COLO829 (cell line): ENCODE data around the gene ZSCAN30.

Source experiments
- DNase-seq: peaks from one replicate; pipeline ENCODE4 v3.0.0; 2012; ENCODE audit warnings: low spot score

The ZSCAN30 gene

DNA sequence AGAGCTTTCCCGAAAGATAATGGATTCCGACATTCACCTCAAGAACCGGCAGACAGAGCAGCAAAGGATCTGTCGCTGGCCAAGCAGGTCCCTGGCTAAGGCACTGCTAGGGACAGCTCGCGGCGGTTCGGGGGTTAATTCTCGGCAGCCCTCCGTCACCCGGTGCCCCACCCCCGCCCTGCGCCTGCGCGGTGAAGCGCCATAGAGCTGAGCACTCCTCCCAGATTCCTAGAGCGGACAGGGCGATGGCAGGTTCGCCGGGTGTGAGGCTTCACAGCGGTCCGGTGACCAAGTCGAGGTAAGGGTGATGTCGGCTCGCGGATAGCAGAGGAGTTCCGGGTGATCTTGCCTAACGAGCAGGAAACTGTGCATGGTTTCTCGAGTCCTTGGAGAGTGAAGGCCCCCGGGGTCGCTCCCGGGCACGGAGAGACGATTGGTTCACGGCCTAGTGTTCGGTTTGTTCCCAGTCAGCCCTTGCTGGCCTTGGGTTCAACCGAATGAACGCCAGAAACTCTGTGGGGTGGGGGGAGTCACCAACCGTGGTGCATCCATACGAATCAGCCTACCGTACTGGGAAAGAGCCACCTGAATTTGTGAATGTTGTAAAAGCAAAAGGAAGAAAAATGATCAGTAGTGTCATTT, at the start of gene ZSCAN30:
ZSCAN30 (minus strand) TSS at position 136 of the 642 bp plus-strand sequence. CDS start 25,877 bp downstream, outside the sequence.
- peak; percentile 97 for DNase-seq

DNA sequence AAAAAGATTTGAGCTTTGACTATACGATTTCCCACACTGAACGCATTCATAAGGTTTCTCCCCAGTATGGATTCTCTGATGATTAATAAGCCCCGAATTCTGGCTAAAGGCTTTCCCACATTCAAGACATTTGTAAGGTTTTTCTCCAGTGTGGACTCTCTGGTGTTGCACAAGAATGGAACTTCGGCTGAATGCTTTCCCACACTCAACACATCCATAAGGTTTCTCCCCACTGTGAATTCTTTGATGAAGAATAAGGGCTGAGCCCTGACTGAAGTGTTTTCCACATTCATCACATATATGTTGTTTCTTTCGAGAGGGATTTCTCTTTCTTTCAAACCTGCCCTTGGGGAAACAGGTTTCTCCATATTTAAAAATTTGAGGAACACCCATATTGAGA, 47.3 kb upstream of the ZSCAN30 start:
- DNase-seq: no peak

DNA sequence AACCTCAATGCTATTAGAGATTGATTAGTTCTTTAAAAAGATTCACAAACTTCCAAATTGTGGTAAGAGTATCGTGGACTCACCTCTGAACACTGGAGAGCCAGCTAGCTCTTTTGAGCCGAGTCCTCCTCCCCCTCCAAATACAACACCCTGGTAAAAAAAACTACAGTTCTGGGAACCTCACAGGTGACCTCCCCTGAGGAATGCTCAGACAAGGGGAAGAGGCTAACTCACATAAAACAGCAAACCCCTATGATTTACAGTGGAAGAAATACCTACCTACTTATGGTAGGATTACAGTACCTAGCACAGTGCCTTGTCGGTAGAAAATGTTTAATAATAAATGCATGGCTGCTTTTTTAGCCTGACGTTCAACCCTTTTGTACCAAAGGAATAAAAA, 45.8 kb upstream of the ZSCAN30 start:
- no peak for DNase-seq

DNA sequence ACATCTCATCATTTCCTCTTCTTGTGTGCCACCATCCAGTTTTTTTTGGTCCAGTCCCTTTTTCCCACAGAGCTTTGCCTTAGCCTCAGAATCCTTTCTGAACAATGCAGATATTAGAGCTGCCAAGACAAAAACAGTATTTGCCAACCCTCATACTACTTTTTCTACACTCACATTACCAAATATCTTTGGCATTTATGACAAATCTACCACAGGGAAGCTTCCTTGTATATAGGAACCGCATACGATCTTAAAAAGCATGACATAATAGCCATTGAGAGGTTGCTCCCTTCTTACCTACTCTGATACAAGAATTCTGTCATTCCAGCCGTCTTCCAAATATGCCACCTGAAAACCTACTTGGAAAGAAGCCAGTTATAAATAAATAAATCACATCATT, 44.8 kb upstream of the ZSCAN30 start:
- no peak for DNase-seq

DNA sequence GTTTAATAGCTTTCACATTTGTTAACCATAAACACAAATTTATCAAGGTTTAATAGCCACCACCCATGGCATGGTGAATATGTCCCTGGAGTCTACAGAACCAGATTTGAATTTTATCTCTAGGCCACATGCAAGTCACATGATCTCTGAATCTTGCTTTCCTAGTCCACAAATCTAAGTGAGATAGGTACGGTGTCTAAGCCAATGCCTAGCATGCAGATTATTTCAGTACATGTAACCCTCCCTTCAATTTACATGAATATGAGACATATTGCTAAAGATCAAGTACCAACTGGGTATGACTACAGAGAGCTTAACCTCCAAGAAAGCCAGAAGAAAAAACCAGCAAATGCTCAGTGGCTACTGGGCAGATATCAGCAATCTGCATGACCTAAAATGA, 44.2 kb upstream of the ZSCAN30 start:
- no peak for DNase-seq

DNA sequence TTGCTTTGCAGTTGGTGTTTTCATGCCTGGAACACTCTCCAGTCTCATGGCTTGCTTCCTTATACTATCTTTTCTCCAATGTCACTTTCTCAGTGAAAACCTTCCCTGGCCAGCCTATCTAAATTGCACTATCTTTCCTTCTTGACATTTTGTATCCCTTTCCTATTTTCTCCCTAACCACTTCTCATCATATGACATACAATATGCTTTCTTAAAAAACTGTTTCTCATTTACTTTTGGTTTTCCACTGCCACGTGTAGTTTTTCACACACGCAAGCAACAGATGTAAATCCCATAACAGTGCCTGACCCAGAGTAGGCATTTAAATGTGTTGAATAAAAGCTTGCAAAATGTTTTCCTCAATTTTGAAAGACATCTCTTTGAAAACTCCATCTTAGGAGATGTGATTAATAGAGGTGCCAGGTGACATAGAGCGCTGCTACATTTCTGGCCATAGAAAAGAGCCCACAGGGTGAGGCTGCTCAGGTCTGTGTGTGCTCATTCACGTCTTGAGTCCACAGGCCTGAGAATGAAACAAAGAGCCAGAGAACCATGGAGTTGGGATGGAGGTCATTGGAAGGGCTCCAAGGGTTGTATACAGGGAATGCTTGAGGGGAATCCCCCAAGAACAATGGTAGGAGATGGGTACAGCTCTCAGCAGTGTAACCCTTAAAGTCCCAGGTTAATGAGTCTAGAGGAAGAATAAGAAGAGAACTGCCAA, 41.5 kb upstream of the ZSCAN30 start:
- DNase-seq: no peak

DNA sequence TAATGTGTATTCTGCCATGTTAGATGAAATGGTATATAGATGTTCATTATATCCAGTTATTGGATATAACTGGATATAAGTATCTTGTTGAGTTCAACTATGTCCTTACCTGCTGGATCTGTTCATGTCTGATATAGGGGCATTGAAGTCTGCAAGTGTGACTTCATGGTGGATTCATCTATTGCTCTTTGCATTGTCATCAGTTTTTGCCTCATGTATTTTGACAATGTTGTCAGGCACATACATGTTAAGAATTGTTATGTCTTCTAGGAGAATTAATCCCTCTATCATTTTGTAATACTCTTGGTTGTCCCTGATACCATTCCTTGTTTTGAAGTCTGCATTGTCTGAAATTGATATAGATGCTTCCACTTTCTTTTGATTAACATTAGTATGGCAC, 38.8 kb upstream of the ZSCAN30 start:
- no peak for DNase-seq

DNA sequence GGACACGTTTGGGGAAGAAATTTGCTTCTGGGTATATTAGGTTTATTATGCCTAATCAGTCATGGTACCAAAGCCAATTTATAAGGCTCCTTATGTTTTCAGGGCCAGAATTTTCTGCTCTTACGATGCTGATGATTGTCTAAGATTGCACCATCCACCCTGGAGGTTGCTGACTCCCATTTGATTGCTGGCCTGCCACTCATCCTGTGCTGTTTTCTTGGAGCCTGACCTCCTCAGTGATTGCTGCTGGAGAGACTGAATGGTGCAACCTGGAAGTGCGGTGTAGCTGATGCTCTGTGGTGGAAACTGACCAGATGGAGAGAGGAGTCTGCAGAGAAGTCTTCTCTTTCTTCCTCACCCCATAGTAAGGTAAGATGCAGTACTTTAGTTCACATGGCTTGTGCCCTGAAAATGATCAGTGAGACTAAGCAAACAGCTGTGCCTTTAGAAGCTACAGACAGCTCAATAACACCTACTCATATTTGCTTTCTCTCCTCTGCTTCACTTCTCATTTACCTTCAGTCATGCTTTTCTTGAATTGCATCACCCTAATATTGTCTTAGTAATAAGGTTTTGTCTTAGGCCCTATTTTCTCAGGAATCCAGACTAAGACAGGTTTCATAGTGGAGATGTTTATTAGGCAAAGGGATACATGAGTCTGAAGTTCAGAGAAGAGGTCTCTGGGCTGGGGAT, 36.8 kb upstream of the ZSCAN30 start:
- no peak for DNase-seq

DNA sequence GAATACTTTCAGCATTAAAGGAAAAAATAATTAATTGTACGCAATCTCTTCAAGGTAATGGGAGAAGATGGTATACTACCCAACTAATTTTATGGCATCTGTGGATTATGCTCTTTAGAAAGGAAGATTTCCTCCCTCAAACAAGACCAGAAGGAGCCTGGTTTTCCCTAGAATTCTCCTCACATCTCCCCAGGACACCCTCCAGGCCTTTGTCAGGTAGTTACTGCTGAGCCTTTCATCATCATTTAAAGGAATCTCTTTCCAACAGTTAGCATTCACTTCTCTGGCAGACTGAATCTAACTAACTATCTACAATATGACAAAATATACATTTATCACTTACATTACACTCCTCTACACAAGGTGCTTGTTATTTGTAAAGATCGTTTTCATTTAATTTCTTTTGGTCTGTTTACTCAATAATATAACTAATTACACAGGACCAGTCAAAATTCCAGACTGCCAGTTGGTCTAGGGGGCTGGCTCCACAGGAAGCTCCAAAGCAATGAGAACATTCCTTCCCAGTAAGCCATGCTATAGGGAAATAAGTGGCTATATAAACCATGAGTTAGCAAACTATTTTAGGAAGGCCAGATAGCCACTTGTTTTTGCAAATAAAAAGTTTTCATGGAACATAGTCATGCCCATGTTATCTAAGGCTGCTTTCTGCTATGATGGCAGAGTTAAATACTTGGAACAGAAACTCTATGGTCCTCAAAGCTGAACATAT, 35.1 kb upstream of the ZSCAN30 start:
- DNase-seq: no peak

DNA sequence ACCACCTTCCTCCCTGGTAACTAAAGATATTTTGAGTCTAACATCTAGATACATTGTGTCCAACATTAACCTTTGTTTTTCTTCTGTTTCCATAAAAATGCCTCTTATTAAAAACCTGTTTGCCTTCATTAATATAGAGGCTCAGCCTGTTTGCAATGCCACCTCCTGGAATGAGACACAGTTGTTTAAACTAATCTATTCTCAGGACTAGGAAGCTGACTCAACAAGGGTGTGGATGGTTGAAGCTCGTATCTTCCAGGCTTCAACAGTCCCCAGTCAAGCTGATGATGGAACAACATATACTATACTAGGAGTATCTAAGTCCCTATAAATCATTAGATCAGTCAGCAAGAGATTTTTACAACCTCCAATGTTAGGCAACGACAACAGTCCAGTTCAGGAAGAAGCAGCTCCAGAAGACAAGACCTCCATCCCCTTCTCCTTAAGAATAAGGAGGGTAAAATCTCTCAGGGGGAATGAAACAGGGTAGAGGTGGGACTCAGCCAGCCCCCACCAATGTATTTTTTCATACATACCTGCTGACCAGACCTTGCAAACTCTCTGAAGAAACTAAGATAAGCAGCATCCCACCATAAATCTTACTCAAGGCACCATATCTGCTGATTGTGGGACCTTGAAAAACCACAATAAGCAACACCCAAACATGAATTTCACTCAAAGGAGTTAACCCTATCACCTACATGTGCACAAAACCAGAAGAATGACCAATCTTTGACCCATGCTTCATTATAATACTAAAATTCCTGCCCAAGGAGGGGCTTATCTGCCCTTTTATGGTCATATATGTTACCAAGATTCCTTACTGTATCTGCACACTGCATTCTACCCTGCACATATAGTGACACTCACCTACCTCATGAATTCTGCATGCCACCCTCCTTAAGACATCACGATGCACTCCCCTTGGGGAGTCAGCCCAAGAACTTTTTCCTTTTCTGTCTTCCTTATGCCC, 32.7 kb upstream of the ZSCAN30 start:
- no peak for DNase-seq

DNA sequence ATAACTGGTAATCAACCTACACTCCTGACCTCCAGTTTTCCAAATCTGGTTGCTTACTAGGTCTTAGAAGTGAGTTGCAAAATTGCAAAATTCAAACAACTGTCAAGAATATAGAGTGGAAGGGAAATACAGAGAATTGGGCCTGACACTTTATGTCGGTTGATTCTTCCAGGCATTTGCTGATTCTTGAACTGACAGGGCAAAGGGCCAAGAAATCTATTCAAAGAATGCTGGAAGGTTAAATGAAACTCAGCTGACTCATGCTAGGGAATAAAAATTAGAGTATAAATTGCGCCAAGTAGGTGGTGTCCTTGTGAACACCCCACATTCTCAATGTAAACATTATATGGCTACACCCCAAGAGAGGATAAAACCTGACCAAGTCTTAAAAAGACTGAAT, 21.5 kb upstream of the ZSCAN30 start:
- DNase-seq: no peak

DNA sequence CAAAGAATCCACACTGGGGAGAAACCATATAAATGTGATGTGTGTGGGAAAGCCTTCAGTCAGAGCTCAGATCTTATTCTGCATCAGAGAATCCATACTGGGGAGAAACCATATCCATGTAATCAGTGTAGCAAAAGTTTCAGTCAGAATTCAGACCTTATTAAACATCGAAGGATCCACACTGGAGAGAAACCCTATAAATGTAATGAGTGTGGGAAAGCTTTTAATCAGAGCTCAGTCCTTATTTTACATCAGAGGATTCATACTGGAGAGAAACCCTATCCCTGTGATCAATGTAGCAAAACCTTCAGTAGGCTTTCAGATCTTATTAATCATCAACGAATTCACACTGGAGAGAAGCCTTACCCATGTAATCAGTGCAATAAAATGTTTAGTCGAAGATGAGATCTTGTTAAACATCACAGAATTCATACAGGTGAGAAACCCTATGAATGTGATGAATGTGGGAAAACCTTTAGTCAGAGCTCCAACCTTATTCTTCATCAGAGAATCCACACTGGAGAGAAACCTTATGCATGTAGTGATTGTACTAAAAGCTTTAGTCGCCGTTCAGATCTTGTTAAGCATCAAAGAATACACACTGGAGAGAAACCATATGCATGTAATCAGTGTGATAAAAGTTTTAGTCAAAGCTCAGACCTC, 16.7 kb upstream of the ZSCAN30 start:
- no peak for DNase-seq

DNA sequence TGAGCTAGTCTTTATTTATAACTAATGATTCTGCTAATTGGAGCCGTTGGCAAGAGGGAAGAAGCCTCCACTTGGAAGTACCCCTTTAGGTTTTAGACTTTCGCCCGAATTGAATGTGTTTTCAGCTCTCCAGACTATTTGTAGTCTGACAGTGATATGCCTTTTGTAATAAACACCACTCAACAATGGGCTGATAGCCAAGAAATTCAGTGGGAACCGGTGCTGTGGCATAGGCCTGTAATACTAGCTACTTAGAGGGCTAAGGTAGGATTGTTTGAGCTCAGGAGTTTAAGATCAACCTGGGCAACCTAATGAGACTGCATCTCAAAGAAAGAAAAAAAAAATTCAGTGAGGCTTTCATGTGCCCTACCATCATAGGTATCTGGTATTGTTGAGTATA, 13.6 kb upstream of the ZSCAN30 start:
- DNase-seq: no peak

DNA sequence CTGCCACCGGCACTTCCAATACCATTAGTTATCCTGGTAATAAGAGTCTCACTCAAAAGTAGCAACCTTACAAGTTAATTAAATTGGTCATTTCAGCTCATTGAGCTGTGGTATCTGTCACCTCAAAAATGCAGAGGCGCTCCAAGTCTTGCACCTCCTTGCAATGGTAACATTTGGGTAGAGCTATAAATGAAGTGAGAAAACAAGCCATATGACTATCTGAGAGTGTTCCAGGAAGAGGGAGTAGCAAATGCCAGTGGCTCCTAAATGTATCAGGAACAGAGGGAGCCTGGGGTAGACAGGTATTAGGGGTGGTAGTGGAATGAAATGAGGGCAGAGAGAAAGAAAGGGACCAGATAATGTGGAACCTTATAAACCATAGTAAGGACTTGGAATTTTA, 6.0 kb upstream of the ZSCAN30 start:
- DNase-seq: no peak

DNA sequence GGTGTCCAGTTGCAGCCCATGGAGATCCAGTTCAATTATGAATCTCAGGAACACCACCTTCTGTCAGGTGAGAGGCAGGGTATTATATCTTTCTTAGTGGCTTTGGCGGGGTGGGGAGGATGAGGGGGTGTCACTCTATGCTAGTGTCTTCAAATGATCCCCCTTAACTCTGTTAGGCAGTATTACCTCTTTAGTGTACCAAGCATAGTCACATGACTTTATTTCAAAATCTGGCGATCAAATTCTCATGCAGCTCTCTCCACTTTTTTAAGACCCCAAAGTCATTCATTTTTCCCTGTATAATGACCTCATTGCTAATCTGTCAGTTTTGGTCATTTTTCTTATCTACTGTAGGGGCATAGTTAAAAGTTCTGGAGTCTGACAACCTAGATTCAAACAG, 1.1 kb upstream of the ZSCAN30 start:
- no peak for DNase-seq

DNA sequence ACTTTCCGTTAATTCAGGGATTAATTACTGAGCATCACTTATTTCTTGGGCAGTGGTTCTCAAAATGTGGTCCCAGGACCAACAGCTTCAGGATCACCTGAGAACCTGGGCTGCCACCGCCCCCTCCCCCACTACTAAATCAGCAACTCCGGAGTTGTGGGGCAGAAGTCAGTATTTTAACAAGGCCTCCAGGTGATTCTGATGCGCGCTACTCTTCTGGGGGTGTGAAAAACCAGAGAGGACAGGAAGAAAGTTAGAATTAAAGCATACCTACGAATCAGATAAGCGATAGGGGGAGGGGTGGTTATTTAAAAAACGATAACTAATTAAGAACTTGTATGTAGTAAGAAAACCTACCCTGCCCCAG, 319 bp downstream of the ZSCAN30 start:
- no peak for DNase-seq

DNA sequence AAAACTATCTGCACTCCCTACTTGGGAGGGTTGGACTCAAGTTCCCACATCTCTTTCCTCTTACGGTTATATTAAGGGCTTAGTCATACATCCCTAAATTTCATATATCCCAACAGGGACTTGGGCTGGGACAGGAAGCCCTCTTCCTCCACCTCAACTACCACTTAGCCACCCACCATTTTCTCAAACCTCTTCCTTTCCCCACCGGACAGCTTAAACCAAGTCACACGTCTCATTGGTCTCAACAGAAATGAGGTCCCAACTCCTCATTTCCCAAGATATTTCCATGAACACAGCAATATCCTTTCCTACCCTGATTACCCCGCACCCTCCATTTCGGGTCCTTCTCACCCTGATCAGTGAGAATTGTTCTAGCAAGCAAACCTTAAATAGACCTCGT, 736 bp downstream of the ZSCAN30 start:
- DNase-seq: peak; percentile 3

DNA sequence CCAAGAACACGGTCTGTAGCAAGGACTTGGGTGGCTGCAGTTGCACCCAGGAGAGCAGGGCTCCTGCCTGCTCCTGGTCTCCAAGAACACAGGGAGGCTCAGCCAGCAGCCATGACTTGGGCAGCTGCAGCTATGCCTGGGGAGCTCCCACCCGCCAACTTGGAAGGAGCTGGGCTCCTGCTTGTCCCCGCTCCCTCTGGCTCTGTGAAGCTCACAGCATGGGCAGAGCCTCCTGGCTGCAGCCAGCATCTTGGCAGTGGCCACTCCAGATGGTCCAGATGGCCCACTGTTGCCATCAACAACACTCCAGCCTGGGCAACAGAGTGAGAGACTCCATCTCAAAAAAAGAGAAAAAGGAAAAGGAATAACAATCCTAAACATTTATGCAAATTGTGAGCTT, 5.2 kb downstream of the ZSCAN30 start:
- no peak for DNase-seq

DNA sequence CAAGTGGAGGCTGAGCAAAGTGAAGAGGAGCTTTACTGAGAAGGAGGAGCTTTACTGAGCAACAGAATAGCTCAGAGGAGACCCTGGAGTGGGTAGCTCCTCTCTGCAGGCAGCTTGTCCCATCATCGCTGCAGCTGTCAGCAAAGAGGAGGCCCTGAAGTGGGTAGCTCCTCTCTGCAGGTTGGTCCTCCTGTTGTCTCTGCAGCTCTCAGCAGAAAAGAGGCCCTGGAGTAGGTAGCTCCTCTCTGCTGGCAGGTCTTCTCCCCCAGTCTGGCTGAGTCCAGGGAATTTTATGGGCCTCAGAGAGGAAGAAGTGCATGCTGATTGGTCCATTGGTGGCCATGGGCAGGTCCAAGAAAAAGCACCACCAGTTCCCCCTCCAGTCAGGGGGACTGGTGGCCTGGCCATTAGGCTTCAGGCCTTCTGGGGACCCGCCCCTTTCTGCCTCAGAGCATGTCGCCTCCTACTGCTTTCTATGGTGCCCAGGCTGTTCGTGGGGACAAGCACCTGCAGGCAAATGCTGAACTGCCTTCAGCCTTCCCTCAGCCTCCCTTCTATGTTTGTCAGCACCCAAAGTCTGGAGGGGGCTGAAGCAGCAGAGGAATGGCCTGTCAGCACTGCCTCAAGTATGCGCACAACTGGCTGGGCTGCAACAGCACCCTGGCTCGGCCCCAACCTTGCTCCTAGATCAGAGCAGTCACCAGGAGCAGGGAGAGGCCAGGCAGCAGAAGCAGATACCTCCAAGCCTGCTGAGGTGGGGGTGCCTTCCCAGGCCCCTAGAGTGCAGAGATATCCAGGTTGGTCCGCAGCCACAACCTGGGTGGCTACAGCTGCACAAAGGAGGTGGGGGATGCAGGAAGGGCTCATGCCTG, 5.9 kb downstream of the ZSCAN30 start:
- no peak for DNase-seq

DNA sequence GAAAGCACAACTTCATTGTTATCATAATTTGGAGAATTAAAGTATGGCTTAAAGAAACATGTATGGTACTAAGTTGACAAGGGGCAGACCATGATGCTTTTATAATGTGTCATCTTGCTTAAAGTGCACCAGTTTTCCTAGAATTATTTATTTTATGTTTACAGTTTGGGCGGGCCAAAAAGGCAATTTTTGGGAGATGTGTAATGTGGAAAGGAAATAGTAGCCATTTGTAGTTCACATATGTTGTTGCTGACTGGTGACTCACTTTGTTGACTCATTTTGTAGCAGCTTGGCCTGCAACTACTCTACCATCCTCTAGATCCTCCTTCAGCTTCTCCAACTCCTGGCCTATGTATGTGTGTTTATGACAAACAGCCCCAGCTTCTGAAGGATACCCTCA, 7.7 kb downstream of the ZSCAN30 start:
- no peak for DNase-seq
